Measurements from ENCODE around the gene TTC3. TPM values are rescaled to one million over a fixed set of nuclear protein-coding genes. Genes with fewer than 3 reads are reported as not detected.
A peak's percentile ranks its signal among the peaks of the same experiment; 100 is the strongest.
"Not testable (repeated sequence)": the region's sequence is repeated elsewhere in the genome, so short reads cannot be mapped to it uniquely, and the experiment has no call there.

TTC3 gene
- total RNA-seq, 1 experiment from 2014 or later, result 259 TPM

DNA sequence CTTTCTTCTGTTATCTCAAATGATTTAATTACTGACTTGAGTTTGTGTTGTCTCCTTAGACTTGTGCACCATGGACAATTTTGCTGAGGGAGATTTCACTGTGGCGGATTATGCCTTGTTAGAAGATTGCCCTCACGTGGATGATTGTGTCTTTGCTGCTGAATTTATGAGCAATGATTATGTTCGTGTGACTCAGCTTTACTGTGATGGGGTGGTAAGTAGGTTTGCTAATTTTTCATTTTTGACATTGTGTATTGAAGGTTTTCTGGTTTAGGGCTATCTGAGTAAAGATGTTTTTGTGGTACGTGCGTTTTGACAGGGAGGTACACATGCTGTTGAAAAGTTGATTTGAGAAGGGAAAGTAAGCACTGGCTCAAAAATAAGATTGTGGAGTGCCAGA is 14.1 kb downstream of the TTC3 start:
- H3K9me3 ChIP-seq (replicated peaks), result no peaks in the 10 kb centered on the region
- DNase-seq (ENCODE audit: low read depth in 1 of 2, low spot score in 2 of 2), result peak in 1 of 2 experiments; percentile 69
- H3K27me3 ChIP-seq (replicated peaks), result no peaks in the 10 kb centered on the region
- H3K4me3 ChIP-seq, result no peak overlapping the region
- H3K4me1 ChIP-seq (replicated peaks), result peaks cover 19% of the 10 kb centered on the region
- peak overlapping the region; percentile 32; the same call in 1 of the 2 replicates for H3K27ac ChIP-seq
- peaks cover 45% of the 10 kb centered on the region for H3K36me3 ChIP-seq

DNA sequence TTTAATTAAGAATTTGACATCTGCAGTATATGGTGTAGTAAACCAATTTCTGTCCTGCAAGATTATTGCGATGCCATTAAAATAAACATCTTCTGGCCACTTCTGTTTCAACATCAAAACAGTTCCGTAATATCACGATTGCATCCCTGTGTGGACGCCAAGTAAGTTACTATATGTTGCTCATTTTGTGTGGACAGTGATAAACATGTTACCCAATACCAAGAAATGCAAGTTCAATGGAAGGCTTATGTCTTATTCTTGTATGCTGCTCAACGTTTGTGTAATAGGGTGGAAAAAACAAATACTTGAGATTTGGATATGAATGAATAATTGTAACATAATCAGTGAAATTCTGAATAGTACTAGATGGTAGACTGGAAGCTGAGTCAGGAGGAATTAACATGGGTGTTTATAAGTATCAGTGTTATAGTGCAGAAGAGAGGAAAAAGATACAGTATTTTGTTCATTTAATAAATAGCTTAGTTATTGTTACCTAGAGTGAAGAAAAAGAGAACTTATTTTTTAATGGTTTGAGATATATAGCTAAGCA is 15.2 kb downstream of the TTC3 start:
- Histone ChIP-seq H3K27ac (no peak overlapping the region), H3K4me3 (no peak overlapping the region), H3K27me3 (replicated peaks) (no peaks in the 10 kb centered on the region), H3K36me3 (peaks cover 49% of the 10 kb centered on the region), H3K4me1 (replicated peaks) (peaks cover 14% of the 10 kb centered on the region), H3K9me3 (replicated peaks) (no peaks in the 10 kb centered on the region)
- DNase-seq (ENCODE audit: low read depth in 1 of 2, low spot score in 2 of 2), result no peak

DNA sequence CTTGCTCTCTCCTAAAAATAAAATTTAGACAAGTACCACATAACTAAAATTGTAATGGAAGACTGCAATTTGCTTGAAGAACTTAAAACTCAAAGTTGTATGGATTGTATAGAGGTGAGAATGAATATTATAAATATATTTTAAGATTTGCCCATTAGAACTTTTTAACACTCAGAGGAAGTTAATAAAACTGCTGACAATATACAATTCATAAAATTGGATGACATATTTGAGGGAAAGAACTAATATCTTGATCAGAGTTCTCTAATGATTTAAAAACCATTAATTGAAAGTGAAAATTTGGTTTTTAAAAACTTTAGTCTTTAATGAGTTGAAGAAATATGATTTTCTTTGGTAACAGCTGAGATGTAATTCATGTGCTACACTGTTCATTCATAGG is 20.9 kb downstream of the TTC3 start:
- H3K27ac ChIP-seq, result no peak overlapping the region
- no peak for DNase-seq (ENCODE audit: low read depth in 1 of 2, low spot score in 2 of 2)
- H3K36me3 ChIP-seq, result peaks cover 80% of the 10 kb centered on the region
- no peaks in the 10 kb centered on the region for H3K27me3 ChIP-seq (replicated peaks)
- H3K4me1 ChIP-seq (replicated peaks), result no peaks in the 10 kb centered on the region
- H3K9me3 ChIP-seq (replicated peaks), result no peaks in the 10 kb centered on the region
- no peak overlapping the region for H3K4me3 ChIP-seq

DNA sequence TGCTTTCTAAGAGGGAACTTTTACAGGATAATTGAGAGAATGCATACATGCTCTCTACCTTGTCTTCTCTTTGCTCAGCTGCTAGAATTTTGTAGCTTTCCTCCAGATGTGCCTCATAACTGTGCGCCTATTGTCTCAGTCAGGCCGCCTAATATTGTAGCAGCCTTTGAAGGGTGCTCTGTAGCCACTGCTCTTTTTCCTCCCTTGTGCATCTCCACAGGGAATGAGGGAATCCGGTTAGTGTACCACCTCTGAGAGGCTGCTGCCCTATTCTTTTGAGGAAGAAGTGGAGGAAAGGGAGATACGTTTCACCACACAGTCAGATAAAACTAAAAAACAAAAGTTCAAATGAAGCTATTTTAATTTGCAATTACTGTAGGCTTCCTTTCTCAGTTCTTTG is 22.8 kb downstream of the TTC3 start:
- Histone ChIP-seq H3K27ac (no peak overlapping the region), H3K4me3 (no peak overlapping the region), H3K27me3 (replicated peaks) (no peaks in the 10 kb centered on the region), H3K36me3 (peaks cover 85% of the 10 kb centered on the region), H3K4me1 (replicated peaks) (no peaks in the 10 kb centered on the region), H3K9me3 (replicated peaks) (no peaks in the 10 kb centered on the region)
- DNase-seq (ENCODE audit: low read depth in 1 of 2, low spot score in 2 of 2), result no peak

DNA sequence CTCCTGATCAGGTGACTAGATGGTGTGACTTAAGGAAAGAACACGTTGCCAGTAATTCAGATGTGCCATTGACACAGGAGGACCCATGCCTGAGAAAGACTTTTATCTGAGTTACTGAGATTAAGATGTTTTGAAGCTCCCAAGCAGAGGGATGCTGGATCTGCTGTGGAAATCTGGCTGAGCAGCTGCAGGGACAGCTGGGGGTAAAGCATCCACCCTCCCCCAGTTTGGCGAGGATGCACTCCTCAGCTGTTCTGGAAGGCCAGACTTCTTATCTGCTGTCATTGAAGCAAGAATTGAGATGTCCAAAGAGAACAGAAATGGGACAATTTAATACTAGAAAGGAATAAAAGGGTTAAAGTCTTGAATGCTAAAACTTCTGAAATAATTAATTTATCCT is 25.7 kb downstream of the TTC3 start:
- Histone ChIP-seq H3K27ac (no peak overlapping the region), H3K27me3 (replicated peaks) (no peaks in the 10 kb centered on the region), H3K36me3 (peaks cover 76% of the 10 kb centered on the region), H3K4me1 (replicated peaks) (no peaks in the 10 kb centered on the region), H3K4me3 (no peak overlapping the region), H3K9me3 (replicated peaks) (no peaks in the 10 kb centered on the region)
- DNase-seq (ENCODE audit: low read depth in 1 of 2, low spot score in 2 of 2), result no peak

DNA sequence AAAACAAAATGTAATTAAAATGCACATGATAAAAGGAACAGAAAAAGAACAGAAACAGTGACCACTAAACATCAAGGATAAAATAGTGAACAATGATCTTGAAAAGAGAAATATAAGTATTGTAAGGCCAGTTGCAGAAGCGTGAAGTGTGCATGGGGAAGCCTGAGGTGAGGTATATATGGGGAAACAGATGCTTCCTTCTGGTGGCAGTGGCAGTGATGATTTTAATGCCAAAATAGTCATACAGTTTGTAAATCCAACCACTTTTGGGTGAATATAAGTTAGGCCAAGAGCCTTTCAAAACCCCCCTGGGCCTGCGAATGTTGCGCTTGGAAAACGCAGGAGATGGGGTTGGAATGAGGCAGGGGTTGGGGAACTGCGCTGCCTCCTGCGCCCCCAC is 27.3 kb downstream of the TTC3 start:
- H3K9me3 ChIP-seq (replicated peaks), result no peaks in the 10 kb centered on the region
- DNase-seq (ENCODE audit: low read depth in 1 of 2, low spot score in 2 of 2), result no peak
- H3K27me3 ChIP-seq (replicated peaks), result no peaks in the 10 kb centered on the region
- H3K4me3 ChIP-seq, result no peak overlapping the region
- H3K27ac ChIP-seq, result no peak overlapping the region
- peaks cover 63% of the 10 kb centered on the region for H3K36me3 ChIP-seq
- no peaks in the 10 kb centered on the region for H3K4me1 ChIP-seq (replicated peaks)

DNA sequence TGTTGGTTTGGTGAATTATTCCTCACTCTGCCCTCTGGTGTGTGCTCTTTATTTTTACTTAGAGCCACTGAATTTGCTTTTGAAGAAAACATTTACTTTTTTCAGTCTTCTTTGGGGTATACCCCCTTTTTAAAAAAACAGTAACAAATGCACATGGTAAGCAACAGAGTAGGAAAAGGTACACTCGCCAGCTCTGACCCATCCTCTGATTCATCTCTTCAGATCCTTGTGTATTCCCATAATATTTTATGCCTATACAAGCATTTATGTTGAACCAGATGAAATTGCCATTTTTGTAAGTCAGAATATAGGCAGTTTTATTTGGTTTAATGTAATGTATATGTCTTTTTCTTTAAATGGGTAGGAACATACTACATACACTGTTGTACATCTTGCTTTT is 28.3 kb downstream of the TTC3 start:
- Histone ChIP-seq H3K27ac (no peak overlapping the region), H3K4me3 (no peak overlapping the region), H3K36me3 (peaks cover 52% of the 10 kb centered on the region), H3K27me3 (replicated peaks) (no peaks in the 10 kb centered on the region), H3K4me1 (replicated peaks) (no peaks in the 10 kb centered on the region), H3K9me3 (replicated peaks) (no peaks in the 10 kb centered on the region)
- no peak for DNase-seq (ENCODE audit: low read depth in 1 of 2, low spot score in 2 of 2)

DNA sequence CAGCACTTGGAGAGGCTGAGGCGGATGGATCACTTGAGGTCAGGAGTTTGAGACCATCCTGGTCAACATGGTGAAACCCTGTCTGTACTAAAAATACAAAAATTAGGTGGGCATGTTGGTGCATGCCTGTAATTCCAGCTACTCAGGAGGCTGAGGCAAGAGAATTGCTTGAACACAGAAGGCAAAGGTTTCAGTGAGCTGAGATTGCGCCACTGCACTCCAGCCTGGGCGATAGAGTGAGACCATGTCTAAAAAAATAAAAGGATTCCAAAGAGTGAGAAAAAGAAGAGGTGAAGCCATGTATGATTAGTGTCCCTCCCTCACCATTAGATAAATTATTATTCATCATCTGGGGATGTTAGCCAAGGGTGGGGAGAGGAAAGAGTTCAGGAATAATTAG is 29.7 kb downstream of the TTC3 start:
- not testable (repeated sequence) for H3K4me1 ChIP-seq (replicated peaks); H3K4me3 ChIP-seq; H3K27me3 ChIP-seq (replicated peaks); DNase-seq (ENCODE audit: low read depth in 1 of 2, low spot score in 2 of 2); H3K27ac ChIP-seq; H3K9me3 ChIP-seq (replicated peaks)
- H3K36me3 ChIP-seq, result peaks cover 49% of the 10 kb centered on the region

DNA sequence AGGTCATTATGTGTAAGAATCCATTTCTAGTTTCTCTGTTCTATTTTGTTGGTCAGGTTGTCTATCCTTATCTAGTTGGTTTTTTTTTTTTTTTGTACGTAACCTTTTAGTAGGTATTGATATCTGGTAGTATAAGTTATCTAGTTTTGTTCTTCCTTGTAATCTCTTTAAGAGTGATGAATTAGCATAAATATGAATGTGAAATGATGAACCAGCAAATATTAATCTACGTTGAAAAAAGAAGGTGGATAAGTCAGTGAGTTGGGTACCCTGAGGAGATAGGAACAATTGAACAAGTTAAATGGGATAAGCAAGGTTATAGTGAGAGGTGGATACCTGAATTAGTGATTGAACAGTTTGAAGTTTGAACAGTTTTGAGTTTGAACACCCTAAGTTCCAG is 33.9 kb downstream of the TTC3 start:
- H3K9me3 ChIP-seq (replicated peaks), result peaks cover 12% of the 10 kb centered on the region
- peaks cover 49% of the 10 kb centered on the region for H3K36me3 ChIP-seq
- H3K4me1 ChIP-seq (replicated peaks), result no peaks in the 10 kb centered on the region
- no peak overlapping the region for H3K4me3 ChIP-seq
- no peaks in the 10 kb centered on the region for H3K27me3 ChIP-seq (replicated peaks)
- no peak for DNase-seq (ENCODE audit: low read depth in 1 of 2, low spot score in 2 of 2)
- H3K27ac ChIP-seq, result no peak overlapping the region

DNA sequence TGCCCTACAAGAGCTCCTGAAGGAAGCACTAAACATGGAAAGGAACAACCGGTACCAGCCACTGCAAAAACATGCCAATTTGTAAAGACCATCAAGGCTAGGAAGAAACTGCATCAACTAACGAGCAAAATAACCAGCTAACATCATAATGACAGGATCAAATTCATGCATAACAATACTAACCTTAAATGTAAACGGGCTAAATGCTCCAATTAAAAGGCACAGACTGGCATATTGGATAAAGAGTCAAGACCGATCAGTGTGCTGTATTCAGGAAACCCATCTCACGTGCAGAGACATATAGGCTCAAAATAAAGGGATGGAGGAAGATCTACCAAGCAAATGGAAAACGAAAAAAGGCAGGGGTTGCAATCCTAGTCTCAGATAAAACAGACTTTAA is 38.0 kb downstream of the TTC3 start:
- not testable (repeated sequence) for H3K4me1 ChIP-seq (replicated peaks); H3K27me3 ChIP-seq (replicated peaks); H3K4me3 ChIP-seq; H3K27ac ChIP-seq; DNase-seq (ENCODE audit: low read depth in 1 of 2, low spot score in 2 of 2)
- H3K36me3 ChIP-seq, result peaks cover 65% of the 10 kb centered on the region
- peaks cover 12% of the 10 kb centered on the region for H3K9me3 ChIP-seq (replicated peaks)

DNA sequence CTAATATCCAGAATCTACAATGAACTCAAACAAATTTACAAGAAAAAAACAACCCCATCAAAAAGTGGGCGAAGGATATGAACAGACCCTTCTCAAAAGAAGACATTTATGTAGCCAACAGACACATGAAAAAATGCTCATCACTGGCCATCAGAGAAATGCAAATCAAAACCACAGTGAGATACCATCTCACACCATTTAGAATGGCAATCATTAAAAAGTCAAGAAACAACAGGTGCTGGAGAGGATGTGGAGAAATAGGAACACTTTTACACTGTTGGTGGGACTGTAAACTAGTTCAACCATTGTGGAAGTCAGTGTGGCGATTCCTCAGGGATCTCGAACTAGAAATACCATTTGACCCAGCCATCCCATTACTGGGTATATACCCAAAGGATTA is 41.2 kb downstream of the TTC3 start:
- H3K27me3 ChIP-seq (replicated peaks); H3K27ac ChIP-seq; DNase-seq (ENCODE audit: low read depth in 1 of 2, low spot score in 2 of 2); H3K9me3 ChIP-seq (replicated peaks); H3K4me3 ChIP-seq; H3K4me1 ChIP-seq (replicated peaks): not testable (repeated sequence)
- H3K36me3 ChIP-seq, result peaks cover 56% of the 10 kb centered on the region

DNA sequence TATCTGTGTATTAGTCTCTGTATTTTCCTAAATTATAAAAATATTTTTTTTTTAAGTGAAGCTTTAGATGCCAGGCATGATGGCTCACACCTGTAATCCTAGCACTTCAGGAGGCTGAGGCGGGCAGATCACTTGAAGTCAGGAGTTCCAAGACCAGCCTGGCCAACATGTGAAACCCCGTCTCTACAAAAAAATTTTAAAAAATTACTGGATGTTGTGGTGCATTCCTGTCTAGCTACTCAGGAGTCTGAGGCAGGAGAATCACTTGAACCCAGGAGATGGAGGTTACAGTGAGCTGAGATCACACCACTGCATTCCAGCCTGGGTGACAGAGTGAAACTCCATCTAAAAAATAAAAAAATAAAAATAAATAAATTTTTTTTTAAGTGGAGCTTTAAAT is 43.4 kb downstream of the TTC3 start:
- peaks cover 51% of the 10 kb centered on the region for H3K36me3 ChIP-seq
- H3K4me1 ChIP-seq (replicated peaks); H3K27me3 ChIP-seq (replicated peaks); H3K4me3 ChIP-seq; H3K9me3 ChIP-seq (replicated peaks); H3K27ac ChIP-seq; DNase-seq (ENCODE audit: low read depth in 1 of 2, low spot score in 2 of 2): not testable (repeated sequence)

DNA sequence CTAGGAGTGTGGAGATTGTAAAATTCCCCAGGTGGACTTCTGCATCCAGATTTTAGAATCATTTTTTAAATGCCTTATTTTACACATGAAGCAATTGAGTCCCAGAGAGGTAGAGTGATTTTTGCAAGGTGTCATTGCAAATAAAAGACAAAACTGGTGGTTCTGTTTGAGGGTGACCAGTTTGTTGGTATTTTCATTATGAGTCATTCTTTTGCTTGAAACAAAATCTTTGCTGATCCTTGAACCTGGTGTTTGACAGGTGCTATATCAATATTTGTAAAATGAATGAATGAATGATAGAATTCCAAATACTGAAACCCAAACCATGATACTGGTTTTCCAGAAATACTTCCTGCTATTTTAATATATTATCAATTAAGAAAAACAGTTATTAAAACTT is 44.1 kb downstream of the TTC3 start:
- H3K36me3 ChIP-seq, result peaks cover 56% of the 10 kb centered on the region
- no peak overlapping the region for H3K4me3 ChIP-seq
- no peak for DNase-seq (ENCODE audit: low read depth in 1 of 2, low spot score in 2 of 2)

DNA sequence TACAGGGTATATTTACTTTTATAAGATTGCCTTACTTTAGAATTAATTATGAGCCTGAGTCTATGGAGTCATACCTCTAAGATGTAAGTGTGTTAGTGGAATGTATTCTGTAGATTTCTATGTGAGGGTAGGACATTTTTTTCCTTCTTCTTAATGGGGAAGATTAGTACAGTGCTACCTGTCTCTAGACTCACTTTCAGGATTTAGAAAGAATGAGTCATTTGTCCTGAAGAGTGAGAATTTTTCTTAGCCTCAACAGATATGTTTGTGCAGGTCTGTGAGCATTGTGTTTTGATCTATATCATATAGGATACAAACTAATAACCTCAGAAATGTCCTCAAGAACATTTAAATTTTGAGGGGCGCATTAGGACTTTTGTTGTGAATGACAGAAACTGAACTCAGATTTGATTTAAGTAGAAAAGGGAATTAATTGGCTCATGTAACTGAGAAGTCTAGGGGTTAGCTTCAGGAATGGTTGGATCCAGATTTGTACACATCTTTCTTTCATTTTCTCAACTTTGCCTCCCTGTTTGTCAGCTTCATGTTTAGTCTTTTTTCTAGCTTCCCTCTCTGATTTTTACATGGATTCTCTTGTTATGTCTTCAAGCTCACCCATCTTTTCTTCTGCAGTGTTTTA is 45.3 kb downstream of the TTC3 start:
- H3K9me3 ChIP-seq (replicated peaks), result no peaks in the 10 kb centered on the region

More for the DNA sequence above, 44.1 kb downstream of the TTC3 start:
- H3K4me1 ChIP-seq (replicated peaks), result no peaks in the 10 kb centered on the region
- no peaks in the 10 kb centered on the region for H3K27me3 ChIP-seq (replicated peaks)
- H3K9me3 ChIP-seq (replicated peaks), result no peaks in the 10 kb centered on the region
- H3K27ac ChIP-seq, result no peak overlapping the region

More for the DNA sequence above, 45.3 kb downstream of the TTC3 start:
- Histone ChIP-seq H3K4me3 (no peak overlapping the region), H3K27ac (no peak overlapping the region), H3K4me1 (replicated peaks) (no peaks in the 10 kb centered on the region), H3K27me3 (replicated peaks) (no peaks in the 10 kb centered on the region), H3K36me3 (peaks cover 60% of the 10 kb centered on the region)
- DNase-seq (ENCODE audit: low read depth in 1 of 2, low spot score in 2 of 2), result no peak
